KOPT-K1 (cell line): ENCODE data around the gene ZNF436.
"Not testable (repeated sequence)": the region's sequence is repeated elsewhere in the genome, so short reads cannot be mapped to it uniquely, and the experiment has no call there.

Source experiments
- H3K27ac ChIP-seq: fragments of 200-600 bp; sonication (generic); 2 replicates; pipeline ENCODE4 v1.5.1; 2016; ENCODE audit warnings: antibody characterized with exemption, mild to moderate bottlenecking, low read depth, low read length; ENCODE audit not compliant: poor library complexity, severe bottlenecking
- H3K36me3 ChIP-seq: fragments of 200-600 bp; sonication (generic); 2 replicates; pipeline ENCODE4 v1.5.1; 2017; ENCODE audit warnings: antibody characterized with exemption, mild to moderate bottlenecking, low read length, moderate library complexity; ENCODE audit not compliant: insufficient read depth
- H3K9me3 ChIP-seq: fragments of 200-600 bp; sonication (generic); 2 replicates; pipeline ENCODE4 v1.5.1; 2017; ENCODE audit warnings: antibody characterized with exemption, low read length, mild to moderate bottlenecking; ENCODE audit not compliant: insufficient read depth, poor library complexity, severe bottlenecking

ZNF436 gene

DNA sequence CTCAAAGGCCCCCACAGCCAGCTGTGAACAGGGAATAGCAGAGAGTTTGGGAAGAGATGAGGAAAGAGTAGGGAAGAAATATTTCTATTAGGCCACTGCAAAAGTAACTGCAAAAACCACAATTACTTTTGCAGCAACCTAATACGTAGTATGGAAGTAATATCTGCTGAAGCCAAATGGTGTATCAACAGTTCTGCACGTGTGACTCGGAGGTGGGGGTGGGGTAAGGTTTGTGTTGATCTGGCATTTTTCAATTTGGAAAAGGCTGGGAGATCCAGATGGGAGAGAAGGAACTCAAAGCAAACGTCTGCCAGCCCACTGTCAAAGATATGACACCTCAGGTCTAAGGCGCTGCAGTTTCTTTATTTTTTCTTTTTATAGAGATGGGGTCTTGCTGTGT lies 11.1 kb upstream of the ZNF436 start:
- Histone ChIP-seq H3K9me3 (no peaks in the 10 kb centered on the region), H3K36me3 (no peaks in the 10 kb centered on the region), H3K27ac (no peak overlapping the region)

DNA sequence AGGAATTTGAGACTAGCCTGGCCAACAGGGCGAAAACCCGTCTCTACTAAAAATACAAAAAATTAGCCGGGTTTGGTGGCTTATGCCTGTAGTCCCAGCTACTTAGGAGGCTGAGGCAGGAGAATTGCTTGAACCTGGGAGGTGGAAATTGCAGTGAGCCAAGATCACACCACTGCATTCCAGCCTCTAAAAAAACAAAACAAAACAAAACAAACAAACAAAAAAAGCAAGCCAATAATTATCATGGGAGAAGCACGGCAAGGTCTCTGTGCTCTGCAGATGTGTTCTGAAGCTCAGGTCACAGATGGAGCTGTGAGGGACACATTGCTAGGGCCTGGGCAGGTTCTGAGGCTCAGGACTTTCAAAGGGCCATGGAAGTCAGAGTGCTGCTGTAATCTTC lies 10.6 kb upstream of the ZNF436 start:
- not testable (repeated sequence) for H3K36me3 ChIP-seq, H3K27ac ChIP-seq, H3K9me3 ChIP-seq

GRCh38 chr1:23376890-23377811 lies 7.5 kb upstream of the ZNF436 start:
- no peak overlapping the region for H3K27ac ChIP-seq
- H3K36me3 ChIP-seq = no peaks in the 10 kb centered on the region
- H3K9me3 ChIP-seq = no peaks in the 10 kb centered on the region

GRCh38 chr1:23374079-23374735 lies 4.6 kb upstream of the ZNF436 start:
- not testable (repeated sequence) for H3K9me3 ChIP-seq, H3K27ac ChIP-seq, H3K36me3 ChIP-seq

- Histone ChIP-seq H3K36me3 (no peaks in the 10 kb centered on the region), H3K27ac (no peak overlapping the region), H3K9me3 (no peaks in the 10 kb centered on the region)
These were observed 2.6 kb upstream of the ZNF436 start for GRCh38 chr1:23371987-23372880.

- Histone ChIP-seq H3K9me3 (no peaks in the 10 kb centered on the region), H3K36me3 (0 out of 2 replicates have a peak, but pooled peaks cover 6% of the 10 kb centered on the region), H3K27ac (no peak overlapping the region)
These were observed 1.3 kb upstream of the ZNF436 start for GRCh38 chr1:23370709-23371584.

- Histone ChIP-seq H3K9me3 (no peaks in the 10 kb centered on the region), H3K36me3 (0 out of 2 replicates have a peak, but pooled peaks cover 8% of the 10 kb centered on the region), H3K27ac (no peak overlapping the region)
These were observed 683 bp upstream of the ZNF436 start for GRCh38 chr1:23370330-23370708.

DNA sequence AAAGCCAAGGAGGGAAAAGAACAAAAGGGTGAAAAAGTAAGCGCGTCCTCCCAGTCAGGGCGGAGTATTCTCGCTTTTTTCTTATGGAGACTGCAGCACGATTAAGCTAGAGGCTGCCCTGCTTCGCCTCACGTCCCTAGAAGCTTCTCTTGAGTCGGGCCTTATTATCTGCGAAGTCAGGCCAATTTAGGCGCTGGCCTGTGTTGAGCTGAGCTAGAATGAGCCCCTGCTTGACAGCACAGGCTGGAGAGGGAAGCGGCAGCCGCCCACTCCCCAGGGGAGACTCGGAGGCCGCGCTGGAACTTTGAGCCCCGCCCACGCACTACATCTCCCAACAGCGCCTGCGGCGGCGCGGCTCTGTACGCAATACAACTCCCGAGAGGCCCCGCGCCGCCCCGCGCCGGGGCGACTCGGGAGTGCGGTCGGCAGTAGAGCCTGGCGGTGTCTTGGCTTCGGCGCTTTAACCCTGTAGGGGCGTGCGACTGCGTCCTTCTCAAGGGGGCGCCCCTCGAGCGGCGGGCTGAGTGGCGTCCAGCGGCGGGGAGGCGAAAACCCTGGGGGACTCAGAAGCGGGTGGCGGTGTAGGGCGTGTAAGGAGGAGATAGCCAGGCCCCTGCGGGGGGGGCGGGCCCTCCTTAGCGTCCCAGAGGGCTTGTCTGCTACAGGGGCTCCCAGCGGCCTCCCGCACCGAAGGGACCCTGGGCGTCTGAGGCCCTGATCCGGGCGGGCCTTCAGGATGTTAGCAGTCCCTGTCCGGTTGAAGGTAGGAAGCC lies 888 bp downstream of the ZNF436 start:
- Histone ChIP-seq H3K9me3 (peaks cover 14% of the 10 kb centered on the region), H3K36me3 (peaks cover 20% of the 10 kb centered on the region), H3K27ac (peak overlapping the region; percentile 94)

DNA sequence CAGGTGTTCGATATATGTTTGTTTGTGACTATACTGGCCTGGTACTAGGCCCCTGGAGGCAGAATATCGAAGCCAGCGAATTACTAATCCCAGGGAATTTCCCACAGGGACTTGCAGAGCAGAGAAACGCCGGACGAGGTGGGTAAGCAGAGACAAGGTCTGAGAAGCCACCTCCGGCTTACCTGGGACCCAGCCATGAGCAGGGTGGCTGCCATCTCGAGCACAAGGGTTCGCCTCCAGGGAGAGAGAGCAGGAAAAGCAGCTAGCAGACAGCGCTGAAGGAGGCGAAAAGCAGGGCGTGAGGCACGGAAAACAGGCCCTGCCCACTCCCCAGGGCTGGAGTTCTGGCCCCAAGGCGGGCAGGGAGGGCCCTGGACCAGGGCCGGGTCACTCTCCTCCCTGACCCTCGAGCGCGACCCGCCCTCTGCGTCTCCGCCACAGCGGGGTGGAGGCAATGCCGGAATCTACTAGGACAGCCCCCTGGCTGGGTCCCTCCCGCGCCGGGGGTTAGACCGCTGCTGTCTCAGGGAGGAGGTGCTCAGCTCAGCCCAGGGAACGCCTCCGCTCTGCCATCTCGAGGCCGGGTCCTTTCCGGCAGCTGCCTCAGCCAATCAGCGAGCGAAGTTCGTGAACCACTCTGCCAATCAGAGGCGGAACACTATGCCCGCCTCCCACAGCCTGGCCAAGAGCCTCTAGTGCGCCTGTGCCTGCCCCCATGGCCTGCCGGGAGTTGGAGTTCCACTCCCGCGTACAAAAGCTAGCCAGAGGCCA lies 1.7 kb downstream of the ZNF436 start:
- Histone ChIP-seq H3K36me3 (peaks cover 28% of the 10 kb centered on the region), H3K9me3 (peaks cover 21% of the 10 kb centered on the region), H3K27ac (peak overlapping the region; percentile 94)

- Histone ChIP-seq H3K36me3 (peaks cover 34% of the 10 kb centered on the region), H3K27ac (peak overlapping the region; percentile 94), H3K9me3 (peaks cover 27% of the 10 kb centered on the region)
These were observed 2.2 kb downstream of the ZNF436 start for GRCh38 chr1:23367451-23367790.

DNA sequence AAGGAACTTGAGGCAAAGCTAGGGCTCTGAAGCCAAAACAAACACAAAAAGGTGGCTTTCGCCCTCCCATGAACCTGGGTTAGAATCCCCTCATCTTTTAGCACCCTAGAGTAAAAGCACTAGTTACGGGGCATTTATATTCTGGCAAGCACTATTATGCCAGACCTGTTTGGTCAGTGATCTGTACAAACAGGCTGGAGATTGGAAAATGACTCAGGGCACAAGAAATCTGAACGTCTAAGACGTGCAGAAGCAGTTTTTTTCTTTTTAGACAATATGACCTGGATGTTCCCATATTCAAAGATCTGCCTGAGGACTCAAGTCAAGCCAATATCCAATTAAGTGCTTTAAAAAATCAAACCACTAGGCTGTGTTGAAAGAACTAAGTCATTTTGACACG lies 3.0 kb downstream of the ZNF436 start:
- Histone ChIP-seq H3K9me3 (peaks cover 35% of the 10 kb centered on the region), H3K27ac (no peak overlapping the region), H3K36me3 (peaks cover 42% of the 10 kb centered on the region)

DNA sequence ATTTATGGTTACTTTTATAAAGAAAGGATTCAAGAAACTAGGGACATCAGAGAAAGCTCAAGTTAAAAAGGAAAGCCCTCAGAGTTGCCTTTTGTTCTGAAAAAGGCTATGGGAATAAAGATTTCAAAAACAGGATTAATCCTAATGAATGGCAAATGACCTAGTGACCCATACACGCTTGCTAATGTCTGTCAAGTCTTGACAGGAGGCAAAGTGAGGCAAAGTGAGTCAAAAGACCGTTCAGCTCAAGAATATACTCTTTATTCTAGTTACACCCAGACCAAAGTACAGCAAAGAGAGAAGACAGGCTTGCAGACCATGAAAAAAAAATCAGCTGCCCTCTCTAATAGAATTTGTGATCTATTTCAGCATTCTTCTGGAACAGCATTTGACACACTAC lies 3.5 kb downstream of the ZNF436 start:
- Histone ChIP-seq H3K9me3 (peaks cover 40% of the 10 kb centered on the region), H3K27ac (no peak overlapping the region), H3K36me3 (peaks cover 46% of the 10 kb centered on the region)

DNA sequence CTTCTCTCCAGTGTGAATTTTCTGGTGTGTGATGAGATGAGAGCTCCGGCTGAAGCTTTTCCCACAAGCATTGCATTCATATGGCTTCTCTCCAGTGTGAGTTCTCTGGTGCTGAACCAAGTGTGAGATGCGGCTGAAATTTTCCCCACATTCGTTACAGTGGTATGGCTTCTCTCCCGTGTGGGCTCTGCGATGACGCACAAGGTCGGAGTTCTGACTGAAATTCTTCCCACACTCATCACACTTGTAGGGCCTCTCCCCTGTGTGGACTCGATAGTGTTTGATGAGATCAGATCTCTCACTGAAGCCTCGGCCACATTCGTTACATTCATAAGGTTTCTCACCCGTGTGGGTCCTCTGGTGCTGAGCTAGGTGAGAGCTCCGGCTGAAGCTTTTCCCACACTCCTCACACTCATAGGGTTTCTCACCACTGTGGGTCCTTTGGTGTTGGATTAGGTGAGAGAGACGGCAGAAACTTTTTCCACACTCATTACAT lies 7.4 kb downstream of the ZNF436 start:
- no peak overlapping the region for H3K27ac ChIP-seq
- H3K36me3 ChIP-seq = peaks cover 70% of the 10 kb centered on the region
- peaks cover 73% of the 10 kb centered on the region for H3K9me3 ChIP-seq
